SU-DHL-6 (cell line): ENCODE results near the gene KRTAP17-1.

Experiments
- H2AFZ ChIP-seq: fragments of 200-600 bp; sonication (generic); 2 replicates; pipeline ENCODE4 v1.6.1; 2014; ENCODE audit warnings: low read depth, mild to moderate bottlenecking, moderate library complexity, mixed read lengths, antibody characterized with exemption, low read length; ENCODE audit not compliant: severe bottlenecking
- H3F3A ChIP-seq: fragments of 200-600 bp; shearing (Covaris generic); 2 replicates; pipeline ENCODE4 v1.6.0; 2016; ENCODE audit warnings: antibody characterized with exemption, mild to moderate bottlenecking; ENCODE audit not compliant: insufficient read depth
- H3K27ac ChIP-seq: fragments of 200-600 bp; sonication (generic); 2 replicates; pipeline ENCODE4 v1.5.1; 2016; ENCODE audit warnings: low read depth, mild to moderate bottlenecking, low read length, moderate library complexity, mixed read lengths
- H3K27me3 ChIP-seq: fragments of 200-600 bp; sonication (generic), shearing (Covaris generic); 2 replicates; pipeline ENCODE4 v1.6.0; 2014; ENCODE audit warnings: mild to moderate bottlenecking, low read length
- H3K36me3 ChIP-seq: fragments of 200-600 bp; sonication (generic); 2 replicates; pipeline ENCODE4 v1.6.1; 2014; ENCODE audit warnings: mild to moderate bottlenecking, low read length, mixed read lengths
- H3K4me2 ChIP-seq: fragments of 300-600, 200-600 bp; shearing (Covaris generic), sonication (generic); 2 replicates; pipeline ENCODE4 v1.6.0; 2014; ENCODE audit warnings: low read length, low read depth, mild to moderate bottlenecking; ENCODE audit not compliant: poor library complexity, severe bottlenecking
- H3K4me3 ChIP-seq: fragments of 200-600 bp; sonication (generic); 2 replicates; pipeline ENCODE4 v1.5.1; 2014; ENCODE audit warnings: antibody characterized with exemption, low read length, mild to moderate bottlenecking, mixed read lengths; ENCODE audit not compliant: insufficient read depth, poor library complexity, severe bottlenecking
- H3K79me2 ChIP-seq: fragments of 200-600 bp; sonication (generic); 2 replicates; pipeline ENCODE4 v1.6.1; 2014; ENCODE audit warnings: mild to moderate bottlenecking, low read length, moderate library complexity; ENCODE audit not compliant: insufficient read depth
- H3K9ac ChIP-seq: fragments of 200-600 bp; sonication (generic); 2 replicates; pipeline ENCODE4 v1.7.0; 2014; ENCODE audit warnings: mild to moderate bottlenecking, low read length
- H3K9me2 ChIP-seq: fragments of 200-600 bp; sonication (generic); replicated peaks from 2 replicates; pipeline ENCODE4 v1.6.1; 2014; ENCODE audit warnings: low read length; ENCODE audit not compliant: insufficient read depth
- H3K9me3 ChIP-seq: fragments of 200-600 bp; sonication (generic); 2 replicates; pipeline ENCODE4 v1.6.1; 2014; ENCODE audit warnings: low read length, mixed read lengths; ENCODE audit not compliant: insufficient read depth
- H4K20me1 ChIP-seq: fragments of 200-600 bp; sonication (generic); 2 replicates; pipeline ENCODE4 v1.6.1; 2014; ENCODE audit warnings: low read depth, mild to moderate bottlenecking, antibody characterized with exemption, low read length, moderate library complexity, mixed read lengths
- CTCF ChIP-seq: fragments of 200-600 bp; sonication (generic); IDR thresholded peaks from one replicate; pipeline ENCODE4 v1.5.1; 2017; ENCODE audit warnings: antibody characterized with exemption, mild to moderate bottlenecking, low read length, moderate library complexity; ENCODE audit not compliant: insufficient read depth, poor library complexity, severe bottlenecking
- EZH2phosphoT487 ChIP-seq: fragments of 200-600 bp; sonication (generic), shearing (Covaris generic); conservative IDR thresholded peaks from 2 replicates; pipeline ENCODE4 v1.6.1; 2018; ENCODE audit warnings: mild to moderate bottlenecking, antibody characterized with exemption, low read length, moderate library complexity, mixed read lengths

KRTAP17-1 gene

GRCh38 chr17:41338961-41339485, 23.5 kb upstream of the KRTAP17-1 start:
- no peaks in the 10 kb centered on the region for H3F3A ChIP-seq
- H3K9me2 ChIP-seq: no peaks in the 10 kb centered on the region
- no peaks in the 10 kb centered on the region for H4K20me1 ChIP-seq
- no peak overlapping the region for H3K4me3 ChIP-seq
- H3K9me3 ChIP-seq: no peaks in the 10 kb centered on the region
- no peaks in the 10 kb centered on the region for H3K36me3 ChIP-seq
- H3K27me3 ChIP-seq: no peaks in the 10 kb centered on the region
- H2AFZ ChIP-seq: no peak overlapping the region
- H3K79me2 ChIP-seq: no peaks in the 10 kb centered on the region
- no peak overlapping the region for H3K4me2 ChIP-seq
- no peak for TF ChIP-seq CTCF
- TF ChIP-seq EZH2phosphoT487: no peak
- no peak overlapping the region for H3K9ac ChIP-seq
- no peak overlapping the region for H3K27ac ChIP-seq

- Histone ChIP-seq H3K9me3 (no peaks in the 10 kb centered on the region), H3K4me3 (no peak overlapping the region), H3K36me3 (no peaks in the 10 kb centered on the region), H3K9ac (no peak overlapping the region), H3F3A (no peaks in the 10 kb centered on the region), H4K20me1 (no peaks in the 10 kb centered on the region), H3K79me2 (no peaks in the 10 kb centered on the region), H3K27me3 (no peaks in the 10 kb centered on the region), H3K27ac (no peak overlapping the region), H3K4me2 (no peak overlapping the region), H2AFZ (no peak overlapping the region), H3K9me2 (no peaks in the 10 kb centered on the region)
- TF ChIP-seq EZH2phosphoT487 (no peak), CTCF (no peak)
These were observed 20.2 kb upstream of the KRTAP17-1 start for GRCh38 chr17:41335747-41336146.

GRCh38 chr17:41334385-41335305, 19.1 kb upstream of the KRTAP17-1 start:
- Histone ChIP-seq H3K4me2 (no peak overlapping the region), H3F3A (no peaks in the 10 kb centered on the region), H3K36me3 (no peaks in the 10 kb centered on the region), H3K79me2 (no peaks in the 10 kb centered on the region), H3K9ac (no peak overlapping the region), H3K9me3 (no peaks in the 10 kb centered on the region), H3K4me3 (no peak overlapping the region), H3K27me3 (no peaks in the 10 kb centered on the region), H4K20me1 (no peaks in the 10 kb centered on the region), H2AFZ (no peak overlapping the region), H3K9me2 (no peaks in the 10 kb centered on the region), H3K27ac (no peak overlapping the region)
- TF ChIP-seq EZH2phosphoT487 (no peak), CTCF (no peak)
